GM18507 (cell line): ENCODE results near the gene MGAT3.
A peak's percentile ranks its signal among the peaks of the same experiment; 100 is the strongest.

Source experiments
- DNase-seq: peaks from one replicate; pipeline ENCODE4 v3.0.0; 2011; ENCODE audit warnings: low read depth; ENCODE audit not compliant: insufficient read length; ENCODE audit errors: extremely low spot score
- FAIRE-seq: peaks from 2 replicates; lab custom pipeline; 2011; peaks lifted over from hg19 to GRCh38; lab: Jason Lieb, UNC

The MGAT3 gene

GRCh38 chr22:39469326-39469680, 12.5 kb downstream of the MGAT3 start:
- DNase-seq (no peak), FAIRE-seq (no peak)

DNA sequence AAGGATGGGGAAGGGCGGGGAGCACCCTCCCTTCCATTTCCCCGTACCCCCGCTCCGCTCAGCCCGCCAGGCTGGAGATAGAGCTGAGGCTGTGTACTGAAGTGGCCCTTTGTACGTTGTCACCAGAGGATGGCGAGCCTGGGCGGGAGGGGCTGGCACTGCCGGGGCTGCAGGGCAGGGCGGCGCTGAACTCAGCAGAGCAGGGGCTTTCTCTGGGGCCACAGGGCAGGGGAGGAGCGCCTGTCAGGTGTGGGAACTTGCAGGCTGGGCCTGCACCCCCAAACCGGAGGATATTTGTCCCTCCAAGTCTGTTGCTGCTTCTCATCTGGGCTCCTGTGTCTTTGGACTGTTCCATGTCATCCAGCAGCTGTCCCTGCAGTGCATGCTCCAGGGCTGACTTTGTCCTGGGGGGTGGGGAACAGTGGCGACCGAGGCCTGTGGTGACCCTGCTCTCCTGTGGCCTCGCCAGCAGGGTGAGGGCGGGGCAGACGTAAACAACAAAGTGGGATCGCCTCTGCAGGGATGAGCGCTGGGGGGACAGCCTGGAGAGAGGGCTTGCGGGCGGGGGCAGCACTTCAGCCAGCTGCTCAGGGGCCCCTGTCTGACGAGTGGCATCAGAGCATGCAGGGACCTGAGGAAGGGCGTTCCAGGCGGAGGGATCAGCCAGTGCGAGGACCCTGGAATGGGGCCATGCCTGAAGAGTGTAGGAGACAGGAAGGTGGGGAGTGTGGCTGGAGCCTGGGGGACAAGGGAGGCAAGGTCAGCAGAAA, 13.1 kb downstream of the MGAT3 start:
- FAIRE-seq (no peak), DNase-seq (no peak)

GRCh38 chr22:39470451-39471291, 13.9 kb downstream of the MGAT3 start:
- DNase-seq (no peak), FAIRE-seq (no peak)

DNA sequence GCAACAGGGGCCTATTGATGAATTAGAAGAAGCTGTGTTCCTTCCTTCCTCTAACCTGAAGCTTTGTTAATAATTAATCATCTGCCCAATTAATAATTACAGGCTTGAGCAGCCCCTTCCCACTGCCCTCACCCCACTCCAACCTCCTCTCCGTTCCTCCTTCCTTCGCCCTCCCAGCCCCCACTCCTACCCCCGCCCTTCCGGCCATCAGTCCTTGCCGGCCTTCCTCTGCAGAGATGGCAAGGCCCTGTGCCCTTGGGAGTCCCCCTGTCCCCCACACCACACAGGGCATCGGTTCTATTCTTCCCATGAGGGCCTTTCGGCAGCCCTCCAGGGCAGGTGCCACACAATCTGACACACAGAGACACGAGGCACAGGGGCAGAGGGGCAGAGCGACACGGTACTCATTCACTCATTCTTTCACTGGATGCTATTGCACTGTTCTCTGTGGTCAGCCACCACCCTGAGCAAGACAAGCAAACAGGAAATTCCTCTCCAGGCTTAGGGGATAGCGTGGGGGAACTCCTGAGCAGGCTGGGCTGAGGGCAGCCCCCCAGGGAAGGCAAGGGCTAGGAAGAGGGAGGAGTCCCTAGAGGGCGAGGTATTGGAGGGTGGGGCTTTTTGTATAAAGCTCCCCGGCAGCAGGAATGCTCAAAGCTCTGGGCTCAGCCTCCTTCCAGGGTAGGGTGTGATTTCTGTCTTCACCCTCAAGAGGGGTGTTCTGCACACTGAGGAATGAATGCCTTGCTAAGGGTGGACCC, 14.7 kb downstream of the MGAT3 start:
- DNase-seq (no peak), FAIRE-seq (peak; percentile 98)

GRCh38 chr22:39472570-39473556, 16.1 kb downstream of the MGAT3 start:
- DNase-seq (no peak), FAIRE-seq (peak; percentile 79)

DNA sequence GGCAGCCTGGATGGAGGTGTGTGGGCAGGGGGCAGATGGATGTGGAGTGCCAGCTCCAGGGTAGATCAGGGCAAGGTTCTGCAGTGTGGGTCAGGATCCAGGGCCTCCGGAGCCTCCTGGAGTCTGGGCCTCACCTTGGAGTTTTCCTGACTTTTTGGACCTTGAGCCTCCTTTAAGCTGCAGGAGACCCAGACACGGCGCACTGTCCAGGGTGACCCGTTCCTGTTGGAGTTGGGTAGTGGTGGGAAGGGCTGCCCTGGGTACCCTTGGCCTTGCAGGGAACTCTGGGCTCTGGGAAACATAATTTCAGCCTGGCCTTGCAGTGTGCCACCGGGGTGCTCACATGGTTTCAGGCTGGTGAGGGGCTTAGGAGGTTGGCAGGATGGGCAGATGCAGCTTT, 17.0 kb downstream of the MGAT3 start:
- no peak for DNase-seq
- no peak for FAIRE-seq

DNA sequence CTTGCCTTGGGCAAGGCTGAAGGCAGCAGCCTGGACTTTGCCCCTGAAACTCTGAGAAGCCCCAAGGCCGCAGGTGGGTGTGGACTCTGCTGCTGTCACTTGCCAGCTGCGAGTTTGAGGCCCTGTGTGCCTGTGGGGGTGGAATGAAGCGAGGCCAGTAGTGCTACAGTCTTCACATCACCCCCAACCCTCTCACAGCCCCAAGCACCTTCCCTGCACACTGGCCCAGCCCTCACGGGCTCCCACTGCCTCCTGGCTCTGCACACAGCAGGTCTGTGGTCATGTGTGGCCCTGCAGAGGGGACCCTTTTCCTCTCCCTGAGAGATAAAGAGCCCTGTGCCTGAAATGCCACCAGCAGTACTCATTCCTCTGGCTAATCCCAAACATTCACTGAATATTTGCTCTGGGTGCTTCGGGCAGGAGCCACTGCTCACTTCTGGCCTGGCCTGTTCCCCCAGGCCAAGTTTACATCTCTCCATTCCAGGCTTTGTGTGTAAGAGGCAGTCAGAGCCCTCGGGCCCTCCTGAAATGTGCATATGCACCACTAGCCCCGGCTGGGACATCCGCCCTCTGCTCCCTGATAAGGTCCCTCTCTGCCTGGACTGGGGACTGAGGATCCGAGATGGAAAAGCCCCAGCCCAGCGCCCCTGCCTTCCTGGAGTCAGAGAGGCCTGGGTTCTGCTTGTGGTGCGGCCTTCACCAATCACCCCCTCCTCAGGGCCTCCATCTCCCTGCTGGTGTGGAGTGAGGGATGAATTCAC, 17.7 kb downstream of the MGAT3 start:
- FAIRE-seq (peak; percentile 51), DNase-seq (no peak)

GRCh38 chr22:39475337-39475736, 18.5 kb downstream of the MGAT3 start:
- no peak for FAIRE-seq
- no peak for DNase-seq

GRCh38 chr22:39475902-39476301, 19.1 kb downstream of the MGAT3 start:
- FAIRE-seq = no peak
- no peak for DNase-seq

DNA sequence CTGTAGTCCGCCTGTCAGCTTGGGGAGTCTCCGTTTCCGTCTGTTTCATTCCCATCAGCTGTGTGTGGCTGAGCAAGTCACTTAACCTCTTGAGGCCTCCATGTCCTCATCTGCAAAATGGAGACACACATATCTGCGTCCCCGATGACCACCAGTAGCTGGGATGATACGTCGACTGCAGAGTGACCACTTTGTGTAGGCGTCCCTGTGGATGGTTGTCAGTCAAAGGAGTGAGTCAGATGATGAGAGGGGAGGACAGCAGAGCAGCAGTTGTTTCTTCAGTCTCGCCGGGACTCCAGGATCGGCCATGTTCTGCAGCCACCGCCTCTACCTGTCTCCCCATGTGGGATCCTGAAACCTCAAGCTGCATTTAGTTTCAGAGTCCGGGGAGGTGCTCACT, 19.9 kb downstream of the MGAT3 start:
- DNase-seq = no peak
- no peak for FAIRE-seq

DNA sequence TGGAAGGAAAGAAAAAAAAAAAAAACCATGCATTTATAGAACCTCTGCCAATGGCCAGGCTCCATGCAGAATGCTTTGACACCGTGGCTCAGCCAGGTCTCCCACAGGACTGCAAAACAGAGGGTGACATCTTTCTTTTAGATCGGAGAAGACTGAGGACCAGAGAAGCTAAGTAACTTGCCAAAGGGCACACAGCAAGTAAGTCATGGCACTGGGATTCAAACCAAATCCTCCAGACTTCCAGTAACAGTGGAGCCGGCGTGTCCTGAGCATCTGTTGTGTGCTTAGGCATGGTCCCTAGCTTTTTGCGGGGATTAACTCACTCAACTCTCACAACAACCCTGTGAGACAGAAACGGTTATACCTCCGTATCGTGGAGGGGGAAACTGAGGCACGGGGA, 20.7 kb downstream of the MGAT3 start:
- DNase-seq = no peak
- no peak for FAIRE-seq

DNA sequence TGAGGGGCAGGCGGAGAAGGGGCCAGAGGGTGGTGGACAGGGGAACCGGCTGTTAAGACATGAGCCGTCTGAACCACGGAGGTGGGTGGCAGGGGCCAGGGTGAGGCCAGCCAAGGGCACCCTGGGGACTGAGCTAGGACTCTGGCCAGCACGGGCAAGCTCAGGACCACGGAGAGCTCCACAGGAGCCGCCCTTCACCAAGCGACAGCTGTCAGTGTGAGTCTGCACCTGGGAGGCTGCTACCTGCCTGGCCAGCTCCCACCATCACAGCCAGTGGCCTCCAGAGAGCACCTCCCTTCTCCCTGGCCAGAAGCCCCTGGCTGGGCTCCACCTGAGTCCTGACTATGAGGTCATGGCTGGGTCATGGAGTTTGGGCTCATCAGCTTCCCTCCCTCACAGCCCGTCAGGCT, 21.6 kb downstream of the MGAT3 start:
- no peak for FAIRE-seq
- no peak for DNase-seq

GRCh38 chr22:39479254-39479653, 22.4 kb downstream of the MGAT3 start:
- no peak for DNase-seq
- no peak for FAIRE-seq

DNA sequence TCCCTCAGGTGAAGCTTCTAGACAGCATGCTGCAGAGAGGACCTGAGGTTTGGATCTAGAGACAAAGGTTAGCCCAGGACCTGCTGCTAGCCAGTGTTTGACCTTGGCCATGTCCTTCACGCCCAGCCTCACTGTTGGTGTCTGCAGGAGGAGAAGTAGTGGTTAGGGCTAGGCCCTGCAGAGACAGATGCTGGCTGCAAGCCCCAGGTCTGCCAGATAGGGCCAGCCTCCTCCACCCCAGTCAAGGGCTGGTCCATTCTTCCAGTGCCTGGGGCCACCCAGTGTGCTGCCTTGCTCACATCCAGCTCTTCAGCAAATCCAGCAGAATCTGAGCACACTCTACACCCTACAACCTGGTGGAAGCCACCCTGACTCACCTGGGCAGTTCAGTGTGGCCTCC, 23.7 kb downstream of the MGAT3 start:
- FAIRE-seq (no peak), DNase-seq (no peak)

GRCh38 chr22:39481054-39481453, 24.2 kb downstream of the MGAT3 start:
- DNase-seq (no peak), FAIRE-seq (no peak)

GRCh38 chr22:39481595-39481994, 24.8 kb downstream of the MGAT3 start:
- DNase-seq = no peak
- no peak for FAIRE-seq

GRCh38 chr22:39482768-39483167, 26.0 kb downstream of the MGAT3 start:
- FAIRE-seq (no peak), DNase-seq (no peak)

- DNase-seq (no peak), FAIRE-seq (no peak)
These were observed 30.4 kb downstream of the MGAT3 start for GRCh38 chr22:39486951-39487825.
